ENCODE measurements around the gene GPR32. TPM values are rescaled to one million over a fixed set of nuclear protein-coding genes. Genes with fewer than 3 reads are reported as not detected.
"Not testable (repeated sequence)": the region's sequence is repeated elsewhere in the genome, so short reads cannot be mapped to it uniquely, and the experiment has no call there.

Gene GPR32
- total and polyA plus RNA-seq, 2 donors (not counting 1 experiment from before 2014, with no cell fraction given), result not detected

- no peaks in the 10 kb centered on the region for H4K20me1 ChIP-seq (ENCODE audit: control insufficient read depth, insufficient read depth, low read length, poor library complexity, severe bottlenecking)
- no peak overlapping the region for H3K9ac ChIP-seq (ENCODE audit: low read length)
- no peaks in the 10 kb centered on the region for H3K9me3 ChIP-seq (ENCODE audit: control extremely low read depth in 1 of 3, control insufficient read depth in 2 of 3, insufficient read depth in 1 of 3, low read length in 2 of 3)
- no peak overlapping the region for H2AFZ ChIP-seq (ENCODE audit: insufficient read depth, low read depth, low read length, poor library complexity, severe bottlenecking)
- no peaks in the 10 kb centered on the region for H3K9me3 Mint-ChIP-seq (ENCODE audit: insufficient read depth)
- no peaks in the 10 kb centered on the region for H3K4me1 ChIP-seq (ENCODE audit: control insufficient read depth in 2 of 2, insufficient read depth in 2 of 2, low read length in 2 of 2)
- CTCF ChIA-PET, result no interaction called here
- H3K27ac Mint-ChIP-seq, result no peak overlapping the region
- H3K27ac ChIP-seq (ENCODE audit: low read length in 2 of 2), result no peak overlapping the region
- no peak overlapping the region for H3K4me3 ChIP-seq (ENCODE audit: control extremely low read depth in 1 of 5, extremely low read depth in 1 of 5, insufficient read depth in 1 of 5, low read depth in 2 of 5, low read length in 4 of 5)
- no peaks in the 10 kb centered on the region for H3K4me1 Mint-ChIP-seq
- H3K4me3 Mint-ChIP-seq, result no peak overlapping the region
- no peak for ATAC-seq (ENCODE audit: low read depth)
- no peaks in the 10 kb centered on the region for H3K36me3 ChIP-seq (replicated peaks in 1 of 2; ENCODE audit: control extremely low read depth in 1 of 2, control insufficient read depth in 1 of 2, extremely low read depth in 1 of 2, insufficient read depth in 2 of 2, low read length in 1 of 2)
- POLR2A ChIA-PET, result no interaction called here
- intact Hi-C loops (cut with micrococcal nuclease), result loop anchor here (10.0 kb wide), 1 partner anchor 109 kb away; the partner anchor contains the start of gene C19orf81
- no peaks in the 10 kb centered on the region for H3K27me3 ChIP-seq (replicated peaks in 1 of 4; ENCODE audit: control extremely low read depth in 1 of 4, control insufficient read depth in 3 of 4, insufficient read depth in 4 of 4, low read length in 3 of 4)
- H3K27me3 Mint-ChIP-seq, result peaks cover 23% of the 10 kb centered on the region
- no peak overlapping the region for H3K4me2 ChIP-seq (replicated peaks; ENCODE audit: low read depth, low read length, poor library complexity, severe bottlenecking)
- 83% methylated on average over 1 of the region's 4 CpGs for WGBS (ENCODE audit: insufficient coverage)
- TF ChIP-seq CTCF (IDR thresholded peaks at IDR 0.05), result no peak
- no peak for TF ChIP-seq EZH2 (IDR thresholded peaks at IDR 0.05; ENCODE audit: borderline replicate concordance, insufficient read depth, low read depth, low read length, poor library complexity, severe bottlenecking)
- DNase-seq, result no peak
- no peaks in the 10 kb centered on the region for H3K79me2 ChIP-seq (ENCODE audit: control insufficient read depth, insufficient read depth, low read length)
These were observed 16.4 kb upstream of the GPR32 start for GRCh38 chr19:50753879-50754278.

- CTCF ChIA-PET; H3K79me2 ChIP-seq (ENCODE audit: control insufficient read depth, insufficient read depth, low read length); H2AFZ ChIP-seq (ENCODE audit: insufficient read depth, low read depth, low read length, poor library complexity, severe bottlenecking); H3K9ac ChIP-seq (ENCODE audit: low read length); H3K9me3 Mint-ChIP-seq (ENCODE audit: insufficient read depth); H3K4me3 Mint-ChIP-seq; H3K4me1 Mint-ChIP-seq; DNase-seq; H4K20me1 ChIP-seq (ENCODE audit: control insufficient read depth, insufficient read depth, low read length, poor library complexity, severe bottlenecking); H3K9me3 ChIP-seq (ENCODE audit: control extremely low read depth in 1 of 3, control insufficient read depth in 2 of 3, insufficient read depth in 1 of 3, low read length in 2 of 3); H3K4me2 ChIP-seq (replicated peaks; ENCODE audit: low read depth, low read length, poor library complexity, severe bottlenecking); H3K4me1 ChIP-seq (ENCODE audit: control insufficient read depth in 2 of 2, insufficient read depth in 2 of 2, low read length in 2 of 2); POLR2A ChIA-PET; H3K36me3 ChIP-seq (replicated peaks in 1 of 2; ENCODE audit: control extremely low read depth in 1 of 2, control insufficient read depth in 1 of 2, extremely low read depth in 1 of 2, insufficient read depth in 2 of 2, low read length in 1 of 2); ATAC-seq (ENCODE audit: low read depth); H3K4me3 ChIP-seq (ENCODE audit: control extremely low read depth in 1 of 5, extremely low read depth in 1 of 5, insufficient read depth in 1 of 5, low read depth in 2 of 5, low read length in 4 of 5); H3K27ac ChIP-seq (ENCODE audit: low read length in 2 of 2); H3K27ac Mint-ChIP-seq; H3K27me3 ChIP-seq (replicated peaks in 1 of 4; ENCODE audit: control extremely low read depth in 1 of 4, control insufficient read depth in 3 of 4, insufficient read depth in 4 of 4, low read length in 3 of 4): not testable (repeated sequence)
- 76% methylated on average over 7 of the region's 8 CpGs for WGBS (ENCODE audit: insufficient coverage)
- H3K27me3 Mint-ChIP-seq, result peaks cover 23% of the 10 kb centered on the region
- intact Hi-C loops (cut with micrococcal nuclease), result loop anchor here (10.0 kb wide), 1 partner anchor 111 kb away; the partner anchor contains the start of gene C19orf81
These were observed 14.0 kb upstream of the GPR32 start for GRCh38 chr19:50756244-50756643.

GRCh38 chr19:50757624-50758023 lies 12.6 kb upstream of the GPR32 start:
- DNase-seq; H3K36me3 ChIP-seq (replicated peaks in 1 of 2; ENCODE audit: control extremely low read depth in 1 of 2, control insufficient read depth in 1 of 2, extremely low read depth in 1 of 2, insufficient read depth in 2 of 2, low read length in 1 of 2); H3K9ac ChIP-seq (ENCODE audit: low read length); POLR2A ChIA-PET; H3K9me3 ChIP-seq (ENCODE audit: control extremely low read depth in 1 of 3, control insufficient read depth in 2 of 3, insufficient read depth in 1 of 3, low read length in 2 of 3); H3K4me1 ChIP-seq (ENCODE audit: control insufficient read depth in 2 of 2, insufficient read depth in 2 of 2, low read length in 2 of 2); H3K27ac Mint-ChIP-seq; H3K27ac ChIP-seq (ENCODE audit: low read length in 2 of 2); H3K4me3 Mint-ChIP-seq; H3K79me2 ChIP-seq (ENCODE audit: control insufficient read depth, insufficient read depth, low read length); H3K27me3 ChIP-seq (replicated peaks in 1 of 4; ENCODE audit: control extremely low read depth in 1 of 4, control insufficient read depth in 3 of 4, insufficient read depth in 4 of 4, low read length in 3 of 4); H3K9me3 Mint-ChIP-seq (ENCODE audit: insufficient read depth); CTCF ChIA-PET; ATAC-seq (ENCODE audit: low read depth); H4K20me1 ChIP-seq (ENCODE audit: control insufficient read depth, insufficient read depth, low read length, poor library complexity, severe bottlenecking); H3K4me2 ChIP-seq (replicated peaks; ENCODE audit: low read depth, low read length, poor library complexity, severe bottlenecking); H2AFZ ChIP-seq (ENCODE audit: insufficient read depth, low read depth, low read length, poor library complexity, severe bottlenecking); H3K4me1 Mint-ChIP-seq; H3K4me3 ChIP-seq (ENCODE audit: control extremely low read depth in 1 of 5, extremely low read depth in 1 of 5, insufficient read depth in 1 of 5, low read depth in 2 of 5, low read length in 4 of 5): not testable (repeated sequence)
- intact Hi-C loops (cut with micrococcal nuclease), result loop anchor here (10.0 kb wide), 1 partner anchor 113 kb away; the partner anchor contains the start of gene C19orf81
- no CpG with 5 or more reads among the region's 3 CpGs for WGBS (ENCODE audit: insufficient coverage)
- H3K27me3 Mint-ChIP-seq, result peaks cover 23% of the 10 kb centered on the region
